Hepatocyte (in vitro differentiated cells): ENCODE data around the gene HYAL1. TPM values are rescaled to one million over a fixed set of nuclear protein-coding genes. Genes with fewer than 3 reads are reported as not detected.

ENCODE experiments used
- DNase-seq: peaks from one replicate; pipeline ENCODE4 v3.0.0-alpha.2; 2016; ENCODE audit warnings: low spot score
- H2AFZ ChIP-seq: fragments of 200-600 bp; sonication (generic); 2 replicates; pipeline ENCODE4 v1.6.0; 2016; ENCODE audit warnings: antibody characterized with exemption, mild to moderate bottlenecking
- H3K27ac ChIP-seq: fragments of 200-600 bp; sonication (generic); 2 replicates; pipeline ENCODE4 v1.5.1; 2016; ENCODE audit warnings: mild to moderate bottlenecking
- H3K27me3 ChIP-seq: fragments of 200-600 bp; sonication (generic); 2 replicates; pipeline ENCODE4 v1.6.1; 2016
- H3K36me3 ChIP-seq: fragments of 200-600 bp; sonication (generic); replicated peaks from 2 replicates; pipeline ENCODE4 v1.5.1; 2016; ENCODE audit warnings: low read depth; ENCODE audit not compliant: insufficient read depth
- H3K4me1 ChIP-seq: fragments of 200-600 bp; sonication (generic); 2 replicates; pipeline ENCODE4 v1.5.1; 2016; ENCODE audit warnings: mild to moderate bottlenecking, moderate library complexity; ENCODE audit not compliant: insufficient read depth
- H3K4me2 ChIP-seq: fragments of 200-600 bp; sonication (generic); 2 replicates; pipeline ENCODE4 v1.6.0; 2016
- H3K4me3 ChIP-seq: fragments of 200-600 bp; sonication (generic); 2 replicates; pipeline ENCODE4 v1.5.1; 2016; ENCODE audit warnings: mild to moderate bottlenecking
- H3K79me2 ChIP-seq: fragments of 200-600 bp; sonication (generic); 2 replicates; pipeline ENCODE4 v1.6.0; 2017; ENCODE audit warnings: mild to moderate bottlenecking
- H3K9me2 ChIP-seq: fragments of 200-600 bp; sonication (generic); replicated peaks from 2 replicates; pipeline ENCODE4 v1.6.0; 2017; ENCODE audit warnings: mild to moderate bottlenecking; ENCODE audit not compliant: insufficient read depth
- H3K9me3 ChIP-seq: fragments of 200-600 bp; sonication (generic); 2 replicates; pipeline ENCODE4 v1.5.1; 2016; ENCODE audit warnings: low read depth, mild to moderate bottlenecking
- H4K20me1 ChIP-seq: fragments of 200-600 bp; sonication (generic); 2 replicates; pipeline ENCODE4 v1.6.0; 2016; ENCODE audit warnings: mild to moderate bottlenecking; ENCODE audit not compliant: insufficient read depth, poor library complexity, severe bottlenecking
- EZH2 ChIP-seq: fragments of 200-600 bp; sonication (generic); IDR thresholded peaks from 2 replicates; pipeline ENCODE4 v1.6.1; 2016; ENCODE audit warnings: antibody characterized with exemption, mild to moderate bottlenecking, borderline replicate concordance
- EZH2phosphoT487 ChIP-seq: fragments of 200-600 bp; sonication (generic); IDR thresholded peaks from one replicate; pipeline ENCODE4 v1.6.1; 2018; ENCODE audit warnings: antibody characterized with exemption, mild to moderate bottlenecking, low read depth, moderate library complexity; ENCODE audit not compliant: unreplicated experiment, severe bottlenecking
- WGBS: methylation state at CpG from one replicate; pipeline ENCODE4 v1.1.6; 2016; ENCODE audit warnings: low lambda C conversion rate; ENCODE audit errors: missing lambda C conversion rate; 5-methylcytosine and 5-hydroxymethylcytosine counted together
- polyA plus RNA-seq: library from polyadenylated mRNA; unstranded; fragments of >200 nt; fragmentation: Nextera tagmentation; extraction: Ambion mirVana; gene quantifications from 2 replicates; pipeline ENCODE4 v1.2.1, GENCODE V29; 2016
- total RNA-seq: library from RNA; depleted of rRNA; stranded (reverse); fragments of >200 nt; gene quantifications from 2 replicates; pipeline ENCODE4 v1.2.3, GENCODE V29; 2014
- TF ChIP-seq, protein P1 (sequence below): fragments of 200-600 bp; sonication (generic); IDR thresholded peaks from 2 replicates; pipeline ENCODE4 v1.5.1; 2016; ENCODE audit warnings: antibody characterized with exemption, mild to moderate bottlenecking; ENCODE audit not compliant: poor library complexity

HYAL1 gene
- total and polyA plus RNA-seq, 2 experiments from 2014 or later: 11.8 to 22.3 TPM

- no peaks in the 10 kb centered on the region for H3K27me3 ChIP-seq
- no peaks in the 10 kb centered on the region for H4K20me1 ChIP-seq
- H3K9me2 ChIP-seq: no peaks in the 10 kb centered on the region
- DNase-seq: no peak
- H3K79me2 ChIP-seq: peaks cover 7% of the 10 kb centered on the region
- no peak overlapping the region for H3K27ac ChIP-seq
- no peaks in the 10 kb centered on the region for H3K36me3 ChIP-seq
- TF ChIP-seq EZH2: no peak
- TF ChIP-seq, protein P1, sequence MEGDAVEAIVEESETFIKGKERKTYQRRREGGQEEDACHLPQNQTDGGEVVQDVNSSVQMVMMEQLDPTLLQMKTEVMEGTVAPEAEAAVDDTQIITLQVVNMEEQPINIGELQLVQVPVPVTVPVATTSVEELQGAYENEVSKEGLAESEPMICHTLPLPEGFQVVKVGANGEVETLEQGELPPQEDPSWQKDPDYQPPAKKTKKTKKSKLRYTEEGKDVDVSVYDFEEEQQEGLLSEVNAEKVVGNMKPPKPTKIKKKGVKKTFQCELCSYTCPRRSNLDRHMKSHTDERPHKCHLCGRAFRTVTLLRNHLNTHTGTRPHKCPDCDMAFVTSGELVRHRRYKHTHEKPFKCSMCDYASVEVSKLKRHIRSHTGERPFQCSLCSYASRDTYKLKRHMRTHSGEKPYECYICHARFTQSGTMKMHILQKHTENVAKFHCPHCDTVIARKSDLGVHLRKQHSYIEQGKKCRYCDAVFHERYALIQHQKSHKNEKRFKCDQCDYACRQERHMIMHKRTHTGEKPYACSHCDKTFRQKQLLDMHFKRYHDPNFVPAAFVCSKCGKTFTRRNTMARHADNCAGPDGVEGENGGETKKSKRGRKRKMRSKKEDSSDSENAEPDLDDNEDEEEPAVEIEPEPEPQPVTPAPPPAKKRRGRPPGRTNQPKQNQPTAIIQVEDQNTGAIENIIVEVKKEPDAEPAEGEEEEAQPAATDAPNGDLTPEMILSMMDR: no peak
- TF ChIP-seq EZH2phosphoT487: no peak
- no peaks in the 10 kb centered on the region for H3K9me3 ChIP-seq
- H2AFZ ChIP-seq: no peak overlapping the region
- H3K4me2 ChIP-seq: no peak overlapping the region
- H3K4me3 ChIP-seq: no peak overlapping the region
- H3K4me1 ChIP-seq: peaks cover 10% of the 10 kb centered on the region
Measured at GRCh38 chr3:50304601-50305000, 1.2 kb upstream of the HYAL1 start.

- DNase-seq: no peak
Measured at GRCh38 chr3:50302095-50303012, 1.0 kb downstream of the HYAL1 start.

GRCh38 chr3:50300681-50301254 lies 2.6 kb downstream of the HYAL1 start:
- Histone ChIP-seq H3K9me3 (no peaks in the 10 kb centered on the region), H3K36me3 (no peaks in the 10 kb centered on the region), H3K9me2 (no peaks in the 10 kb centered on the region), H3K4me3 (no peak overlapping the region), H3K4me1 (peaks cover 17% of the 10 kb centered on the region), H3K27me3 (no peaks in the 10 kb centered on the region), H3K4me2 (peak overlapping the region; percentile 79), H2AFZ (no peak overlapping the region), H4K20me1 (no peaks in the 10 kb centered on the region), H3K79me2 (peaks cover 11% of the 10 kb centered on the region), H3K27ac (peak overlapping the region; percentile 94)
- 93% methylated on average over 6 of the region's 6 CpGs for WGBS
- DNase-seq: no peak
- TF ChIP-seq, protein P1: no peak
- TF ChIP-seq EZH2: no peak
- no peak for TF ChIP-seq EZH2phosphoT487

More at GRCh38 chr3:50302095-50303012, 1.0 kb downstream of the HYAL1 start:
- H3K4me1 ChIP-seq: peaks cover 17% of the 10 kb centered on the region
- no peaks in the 10 kb centered on the region for H3K9me2 ChIP-seq
- 89% methylated on average over 32 of the region's 32 CpGs for WGBS
- no peaks in the 10 kb centered on the region for H3K9me3 ChIP-seq
- peak overlapping the region; percentile 36 for H3K4me2 ChIP-seq
- H3K4me3 ChIP-seq: no peak overlapping the region
- no peaks in the 10 kb centered on the region for H4K20me1 ChIP-seq
- H3K79me2 ChIP-seq: peaks cover 11% of the 10 kb centered on the region
- no peaks in the 10 kb centered on the region for H3K36me3 ChIP-seq
- TF ChIP-seq EZH2 (no peak), EZH2phosphoT487 (no peak)
- TF ChIP-seq, protein P1: no peak
- H3K27ac ChIP-seq: peak overlapping the region; percentile 73
- H3K27me3 ChIP-seq: no peaks in the 10 kb centered on the region
- H2AFZ ChIP-seq: no peak overlapping the region
